Activated naive CD8-positive, alpha-beta T cell (primary cell): ENCODE data around the gene WBP1.
"Not testable (repeated sequence)": the region's sequence is repeated elsewhere in the genome, so short reads cannot be mapped to it uniquely, and the experiment has no call there.

Experiments
- H3K27ac Mint-ChIP-seq: one replicate; pipeline ENCODE4 v1.8.0; 2021; ENCODE audit warnings: mixed read lengths
- H3K27me3 Mint-ChIP-seq: one replicate; pipeline ENCODE4 v1.8.0; 2021; ENCODE audit warnings: mixed read lengths
- H3K36me3 Mint-ChIP-seq: one replicate; pipeline ENCODE4 v1.8.0; 2021; ENCODE audit warnings: mixed read lengths
- H3K4me1 Mint-ChIP-seq: one replicate; pipeline ENCODE4 v1.8.0; 2021; ENCODE audit warnings: low read depth, mixed read lengths
- H3K4me3 Mint-ChIP-seq: one replicate; pipeline ENCODE4 v1.8.0; 2021; ENCODE audit warnings: mild to moderate bottlenecking, mixed read lengths
- H3K9me3 Mint-ChIP-seq: one replicate; pipeline ENCODE4 v1.8.0; 2021; ENCODE audit warnings: low read depth, mixed read lengths

The WBP1 gene

DNA sequence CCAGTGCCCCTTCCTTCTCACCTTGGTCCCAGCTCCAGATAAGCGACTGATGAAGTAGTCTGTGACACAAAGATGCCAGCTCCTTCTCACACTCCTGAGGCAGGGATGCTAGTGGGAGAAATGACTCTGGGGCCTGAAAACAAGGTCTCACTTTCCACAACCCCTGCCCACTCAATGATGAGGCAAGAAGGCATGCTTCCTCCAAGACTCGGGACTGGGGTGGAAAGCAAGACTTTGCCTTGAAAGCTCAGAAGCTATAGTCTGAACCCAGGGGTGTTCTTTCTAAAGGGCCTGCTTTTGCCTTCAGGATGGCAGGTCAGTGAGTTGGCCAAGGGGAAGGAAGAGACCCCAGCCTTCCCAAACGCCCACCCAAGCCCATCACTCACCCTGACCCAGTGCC, 23.2 kb downstream of the WBP1 start:
- Mint-ChIP-seq H3K4me1 (peaks cover 36% of the 10 kb centered on the region), H3K27ac (no peak overlapping the region), H3K4me3 (peak overlapping the region; percentile 99), H3K9me3 (no peaks in the 10 kb centered on the region), H3K36me3 (peaks cover 4% of the 10 kb centered on the region), H3K27me3 (no peaks in the 10 kb centered on the region)

DNA sequence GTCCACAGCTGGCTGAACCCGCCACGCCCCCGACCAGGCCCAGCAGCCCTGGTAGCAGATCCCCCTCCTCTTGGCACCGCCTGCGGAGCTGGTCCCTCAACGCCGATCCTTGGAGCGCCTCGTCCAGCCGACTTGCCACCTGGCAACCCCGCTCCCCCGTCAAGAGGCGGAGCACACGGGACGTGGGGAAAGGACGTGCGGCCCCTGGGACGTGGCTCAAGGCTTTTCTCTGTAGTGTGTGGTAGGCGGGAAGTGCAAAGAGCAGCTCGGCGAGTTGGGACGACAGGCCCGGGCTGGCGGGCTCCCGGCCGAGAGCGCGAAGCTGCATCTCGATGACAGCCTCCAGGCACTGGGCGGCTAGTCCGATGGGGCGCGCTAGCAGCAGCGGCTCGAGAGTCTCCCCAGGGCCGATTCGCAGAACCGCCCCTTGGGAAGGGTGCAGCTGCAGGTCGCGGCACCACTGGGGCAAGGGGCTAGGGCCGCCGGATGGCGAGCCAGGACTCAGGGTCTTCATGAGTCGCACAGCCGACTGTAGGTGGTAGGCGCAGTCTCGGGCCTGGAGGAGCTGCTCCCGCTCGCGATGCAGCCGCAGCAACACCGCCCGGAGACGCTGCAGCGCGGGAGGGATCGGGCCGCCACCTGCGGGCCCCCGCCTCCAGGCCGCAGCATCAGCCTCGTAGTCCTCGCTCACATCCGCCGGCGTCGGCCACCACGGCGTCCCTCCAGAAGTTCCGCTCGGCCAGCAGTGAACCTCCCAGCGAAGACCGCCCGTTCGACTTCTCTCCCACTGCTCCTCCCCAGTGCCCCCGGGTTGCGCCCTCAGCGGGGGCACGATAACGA, 23.9 kb downstream of the WBP1 start:
- Mint-ChIP-seq H3K9me3 (no peaks in the 10 kb centered on the region), H3K36me3 (peaks cover 4% of the 10 kb centered on the region), H3K27ac (peak overlapping the region; percentile 99), H3K4me3 (peak overlapping the region; percentile 99), H3K4me1 (peaks cover 38% of the 10 kb centered on the region), H3K27me3 (no peaks in the 10 kb centered on the region)

DNA sequence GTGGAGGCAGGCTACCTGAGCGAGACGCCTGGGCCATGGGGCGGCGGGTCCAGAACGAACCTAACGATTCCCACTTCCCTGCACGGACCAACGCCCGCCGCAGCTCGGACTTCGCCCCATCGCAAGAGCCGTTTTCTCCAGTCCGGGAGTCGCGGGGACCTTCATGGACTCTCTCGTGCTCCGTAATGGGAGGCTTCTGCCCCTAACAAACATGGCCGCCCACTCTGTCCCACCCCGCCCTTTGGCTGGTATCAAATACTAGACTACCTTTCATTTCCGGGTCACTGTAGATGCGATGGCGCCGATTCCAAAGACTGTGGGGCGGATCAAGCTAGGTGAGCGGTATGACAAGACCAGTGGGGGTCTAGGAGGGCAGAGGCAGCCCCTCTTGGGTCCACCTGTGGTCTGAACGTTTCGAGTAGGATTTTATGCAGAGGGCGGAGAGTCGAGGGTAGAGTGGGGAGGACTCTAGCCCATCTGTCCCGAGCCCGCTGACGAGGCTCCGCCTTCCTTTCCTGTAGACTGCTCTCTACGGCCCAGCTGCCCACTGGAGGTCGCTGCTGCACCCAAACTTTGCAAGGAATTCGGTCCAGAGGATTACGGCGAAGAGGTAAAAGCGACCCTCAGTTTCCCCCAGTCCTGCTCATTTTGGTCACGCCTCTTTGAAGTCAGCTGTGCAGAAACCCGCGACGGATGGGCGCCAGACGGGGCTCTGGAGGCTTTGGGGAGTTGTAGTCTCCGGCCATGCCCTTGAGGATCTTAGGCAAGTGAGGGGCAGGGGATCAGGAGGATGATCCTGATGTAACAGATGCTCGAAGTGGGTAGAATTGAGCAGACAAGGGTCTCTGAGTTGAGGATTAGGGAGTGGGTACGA, 24.8 kb downstream of the WBP1 start, which contains the start of the genes CCDC142 and TTC31:
CCDC142 (minus strand) TSS at position 198 of the 874 bp plus-strand sequence; CDS start at position 37, 161 bp downstream.
TTC31 (plus strand) TSS at position 281 of the 874 bp plus-strand sequence; CDS start at position 296, 15 bp downstream.
- H3K27ac Mint-ChIP-seq: peak within 1 kb of the TSS; percentile 99
- no peaks in the 10 kb centered on the region for H3K9me3 Mint-ChIP-seq
- H3K36me3 Mint-ChIP-seq: no peaks in the 10 kb centered on the region
- H3K4me1 Mint-ChIP-seq: peaks cover 38% of the 10 kb centered on the region
- peak within 1 kb of the TSS; percentile 99 for H3K4me3 Mint-ChIP-seq
- no peaks in the 10 kb centered on the region for H3K27me3 Mint-ChIP-seq

DNA sequence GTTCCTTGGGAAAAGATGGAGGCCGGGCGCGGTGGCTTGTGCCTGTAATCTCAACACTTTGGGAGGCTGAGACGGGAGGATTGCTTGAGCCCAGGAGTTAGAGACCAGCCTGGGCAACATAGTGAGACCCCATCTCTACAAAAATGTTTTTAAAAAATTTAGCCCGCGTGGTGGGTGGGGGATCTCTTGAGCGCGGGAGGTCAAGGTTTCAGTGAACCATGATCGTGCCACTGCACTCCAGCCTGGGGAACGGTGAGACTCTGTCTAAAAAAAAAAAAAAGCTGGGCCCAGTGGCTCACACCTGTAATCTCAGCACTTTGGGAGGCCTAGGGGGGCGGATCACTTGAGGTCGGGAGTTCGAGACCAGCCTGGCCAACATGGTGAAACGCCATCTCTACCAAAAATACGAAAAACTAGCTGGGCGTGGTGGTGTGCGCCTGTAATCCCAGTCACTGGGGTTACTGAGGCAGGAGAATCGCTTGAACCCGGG, 25.5 kb downstream of the WBP1 start:
- not testable (repeated sequence) for H3K36me3 Mint-ChIP-seq, H3K27me3 Mint-ChIP-seq, H3K9me3 Mint-ChIP-seq, H3K27ac Mint-ChIP-seq
- H3K4me1 Mint-ChIP-seq: peaks cover 38% of the 10 kb centered on the region
- H3K4me3 Mint-ChIP-seq: peak overlapping the region; percentile 99

DNA sequence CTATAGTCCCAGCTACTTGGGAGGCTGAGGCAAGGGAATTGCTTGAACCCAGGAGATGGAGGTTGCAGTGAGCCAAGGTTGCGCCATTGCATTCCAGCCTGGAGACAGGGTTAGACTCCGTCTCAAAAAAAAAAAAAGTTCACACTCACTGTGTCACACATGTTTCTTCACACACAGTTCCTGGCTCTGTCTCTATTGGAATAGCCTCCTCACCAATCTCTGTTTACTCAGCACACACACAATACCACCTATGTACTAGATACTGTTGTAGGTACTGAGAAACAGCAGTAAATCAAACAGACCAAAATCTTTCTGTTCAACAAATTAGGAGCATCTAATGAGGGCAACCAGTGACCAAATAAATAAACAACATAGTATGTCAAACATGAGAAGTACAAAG, 27.9 kb downstream of the WBP1 start:
- no peak overlapping the region for H3K4me3 Mint-ChIP-seq
- H3K27ac Mint-ChIP-seq: no peak overlapping the region
- peaks cover 8% of the 10 kb centered on the region for H3K36me3 Mint-ChIP-seq
- no peaks in the 10 kb centered on the region for H3K27me3 Mint-ChIP-seq
- H3K9me3 Mint-ChIP-seq: no peaks in the 10 kb centered on the region
- H3K4me1 Mint-ChIP-seq: peaks cover 22% of the 10 kb centered on the region

DNA sequence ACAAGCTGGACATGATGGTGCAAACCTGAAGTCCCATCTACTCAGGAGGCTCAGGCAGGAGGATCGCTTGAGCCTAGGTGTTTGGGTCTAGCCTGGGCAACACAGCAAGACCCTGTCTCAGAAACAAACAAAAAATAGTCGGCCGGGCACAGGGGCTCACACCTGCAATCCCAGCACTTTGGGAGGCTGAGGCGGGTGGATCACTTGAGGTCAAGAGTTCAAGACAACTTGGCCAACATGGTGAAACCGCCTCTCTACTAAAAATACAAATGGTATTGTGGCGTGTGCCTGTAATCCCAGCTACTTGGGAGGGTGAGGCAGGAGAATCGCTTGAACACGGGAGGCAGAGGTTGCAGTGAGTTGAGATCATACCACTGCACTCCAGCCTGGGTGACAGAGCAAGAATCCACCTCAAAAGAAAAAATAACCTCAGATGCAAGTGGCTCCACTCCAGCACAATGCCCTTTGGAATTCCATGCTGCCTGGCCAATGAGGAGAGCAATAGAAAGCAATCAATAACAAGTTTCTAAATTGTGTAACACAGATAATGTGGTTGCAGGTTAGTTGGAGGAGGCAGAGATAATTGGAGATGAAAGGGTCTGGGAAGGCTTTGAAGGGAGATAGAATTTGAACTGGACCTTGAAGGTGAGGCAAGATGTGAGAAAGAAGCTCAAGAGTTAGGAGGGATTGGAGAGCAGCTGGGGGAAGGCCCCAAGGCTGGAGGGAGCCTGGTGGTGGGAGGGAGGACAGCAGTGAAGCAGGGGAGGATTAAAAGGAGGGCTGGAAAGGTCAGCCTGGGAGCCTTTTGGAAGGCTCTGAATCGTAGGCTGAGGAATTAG, 30.6 kb downstream of the WBP1 start:
- H3K36me3 Mint-ChIP-seq: peaks cover 11% of the 10 kb centered on the region
- H3K4me3 Mint-ChIP-seq: no peak overlapping the region
- H3K9me3 Mint-ChIP-seq: no peaks in the 10 kb centered on the region
- H3K27ac Mint-ChIP-seq: no peak overlapping the region
- no peaks in the 10 kb centered on the region for H3K27me3 Mint-ChIP-seq
- peaks cover 8% of the 10 kb centered on the region for H3K4me1 Mint-ChIP-seq

DNA sequence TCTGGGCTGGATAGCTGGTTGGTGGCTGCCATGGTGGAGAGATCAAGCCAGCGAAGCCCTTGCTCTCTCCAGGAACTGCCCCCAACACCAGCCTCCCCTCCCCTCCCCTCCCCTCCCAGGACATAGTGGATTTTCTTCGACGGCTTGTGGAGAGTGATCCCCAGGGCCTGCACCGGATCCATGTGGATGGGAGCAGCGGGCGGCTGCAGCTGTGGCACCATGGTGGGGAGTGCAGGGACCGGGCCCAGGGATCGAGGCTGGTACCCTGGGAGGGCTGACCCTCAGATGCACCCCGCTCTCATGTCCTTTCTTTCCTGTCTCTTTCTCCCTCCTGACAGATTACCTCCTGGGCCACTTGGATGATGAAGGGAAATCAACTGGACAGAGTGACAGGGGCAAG, 31.7 kb downstream of the WBP1 start:
- peaks cover 6% of the 10 kb centered on the region for H3K4me1 Mint-ChIP-seq
- H3K27ac Mint-ChIP-seq: no peak overlapping the region
- no peak overlapping the region for H3K4me3 Mint-ChIP-seq
- no peaks in the 10 kb centered on the region for H3K27me3 Mint-ChIP-seq
- no peaks in the 10 kb centered on the region for H3K9me3 Mint-ChIP-seq
- peaks cover 15% of the 10 kb centered on the region for H3K36me3 Mint-ChIP-seq

DNA sequence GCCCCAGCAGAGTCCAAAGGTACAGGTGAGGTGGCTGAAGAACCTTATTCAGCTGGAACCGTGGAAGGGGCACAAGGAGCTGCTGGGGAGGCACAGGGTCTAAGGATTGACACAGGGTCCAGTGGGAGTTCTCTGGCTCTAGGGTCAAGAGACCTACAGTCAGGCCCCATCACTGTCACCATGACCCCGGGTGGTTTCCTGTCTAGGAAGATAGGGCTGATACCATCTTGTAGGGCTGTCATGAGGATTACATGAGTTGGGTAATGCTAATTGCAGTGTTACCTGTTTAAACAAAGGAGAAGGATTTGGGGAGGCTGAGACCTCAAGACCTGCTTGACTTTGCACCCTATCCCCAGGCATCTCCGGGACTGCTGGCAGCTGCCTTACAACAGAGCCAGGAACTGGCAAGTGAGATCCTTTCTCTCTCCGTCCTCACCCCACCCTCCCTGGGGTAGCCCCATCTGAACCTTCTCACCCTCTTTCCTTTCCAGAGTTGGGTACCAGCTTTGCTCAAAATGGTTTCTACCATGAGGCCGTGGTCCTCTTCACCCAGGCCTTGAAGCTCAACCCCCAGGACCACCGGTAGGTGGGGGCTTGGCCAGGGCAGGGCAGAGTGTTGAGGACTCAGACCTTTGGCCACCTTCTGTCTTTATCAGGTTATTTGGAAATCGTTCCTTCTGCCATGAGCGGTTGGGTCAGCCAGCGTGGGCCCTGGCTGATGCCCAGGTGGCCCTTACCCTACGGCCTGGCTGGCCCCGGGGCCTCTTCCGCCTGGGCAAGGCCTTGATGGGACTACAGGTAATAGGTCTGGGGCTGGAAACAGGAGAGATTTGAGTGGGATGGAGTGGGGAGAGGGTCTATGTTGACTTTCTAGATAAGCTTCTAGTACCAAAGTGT, 33.7 kb downstream of the WBP1 start:
- Mint-ChIP-seq H3K4me3 (no peak overlapping the region), H3K4me1 (peaks cover under 1% of the 10 kb centered on the region), H3K9me3 (no peaks in the 10 kb centered on the region), H3K27me3 (no peaks in the 10 kb centered on the region), H3K36me3 (peaks cover 15% of the 10 kb centered on the region), H3K27ac (no peak overlapping the region)

DNA sequence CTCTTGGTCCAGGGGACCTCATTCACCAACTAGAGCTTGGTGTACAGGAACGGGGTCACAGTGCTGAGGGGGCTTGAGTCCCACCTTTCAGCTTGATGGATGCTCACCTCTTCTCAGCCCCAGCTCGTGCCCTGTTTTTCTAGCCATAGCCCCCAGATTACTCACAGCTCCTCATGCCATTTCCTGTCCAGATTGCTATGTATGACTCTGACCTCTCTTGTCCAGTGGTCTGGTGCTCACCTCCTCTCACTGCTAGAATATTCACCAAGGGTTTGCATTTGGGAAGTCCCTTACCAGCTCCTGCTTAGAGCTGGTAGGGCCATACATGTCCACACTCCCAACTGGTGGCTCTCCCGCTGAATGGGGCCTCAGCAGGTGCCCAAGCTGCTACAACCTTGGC, 35.3 kb downstream of the WBP1 start:
- Mint-ChIP-seq H3K4me1 (peaks cover 7% of the 10 kb centered on the region), H3K27ac (no peak overlapping the region), H3K36me3 (peaks cover 15% of the 10 kb centered on the region), H3K4me3 (no peak overlapping the region), H3K27me3 (no peaks in the 10 kb centered on the region), H3K9me3 (no peaks in the 10 kb centered on the region)

DNA sequence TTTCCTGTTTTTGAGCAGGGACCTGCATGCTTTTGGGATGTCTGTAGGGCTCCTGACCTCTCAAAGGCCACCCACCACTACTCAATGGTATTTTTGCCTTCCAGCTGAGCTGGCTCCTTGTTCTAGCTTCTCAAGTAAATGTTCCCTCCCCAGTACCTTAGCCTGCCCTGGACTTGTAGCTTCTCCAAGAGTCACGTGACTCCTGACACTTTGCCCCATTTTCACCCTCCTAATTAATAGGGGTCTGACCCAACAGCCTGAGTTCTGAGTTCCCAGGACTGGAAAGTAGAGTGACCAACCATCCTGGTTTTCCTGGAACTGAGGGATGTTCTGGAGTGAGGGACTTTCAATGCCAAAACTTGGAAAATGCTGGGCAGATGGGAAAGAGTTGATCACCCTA, 37.2 kb downstream of the WBP1 start:
- H3K27ac Mint-ChIP-seq: no peak overlapping the region

DNA sequence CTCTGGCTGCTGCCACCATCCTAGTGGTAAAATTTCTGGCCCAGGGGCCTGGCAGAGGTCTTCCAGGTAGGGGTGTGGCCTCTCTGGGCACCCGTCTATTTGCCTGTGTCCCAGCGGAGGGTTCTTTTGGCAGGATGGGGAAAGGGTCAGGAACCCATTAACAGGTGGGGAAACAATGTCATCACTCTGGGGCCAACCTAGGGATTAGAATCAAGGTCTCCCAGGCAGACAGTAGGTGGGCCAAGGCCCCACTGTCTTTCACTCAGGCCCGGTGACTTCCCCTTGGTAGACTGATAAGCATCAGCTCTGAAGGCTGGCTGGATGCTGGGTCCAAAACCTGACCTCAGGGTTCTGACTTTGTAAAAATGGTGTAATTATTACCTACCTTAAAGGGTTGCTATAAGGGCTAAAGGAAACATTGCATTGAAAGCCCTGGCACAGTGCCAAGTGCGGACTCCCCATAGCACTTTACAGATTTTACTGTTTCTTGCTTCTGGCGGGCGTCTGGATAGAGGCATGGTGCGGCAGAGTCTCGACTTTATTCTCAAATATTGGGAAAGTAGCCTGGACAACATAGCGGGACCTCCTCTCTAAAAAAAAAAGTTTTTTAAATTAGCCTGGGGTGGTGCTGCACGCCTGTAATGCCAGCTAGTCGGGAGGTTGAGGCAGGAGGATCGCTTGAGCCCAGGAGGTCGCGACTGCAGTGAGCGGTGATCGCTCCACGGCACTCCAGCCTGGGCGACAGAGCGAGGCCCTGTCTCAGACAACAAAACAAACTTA, 38.9 kb downstream of the WBP1 start:
- H3K27me3 Mint-ChIP-seq: peaks cover 11% of the 10 kb centered on the region
- H3K27ac Mint-ChIP-seq: no peak overlapping the region
- H3K9me3 Mint-ChIP-seq: no peaks in the 10 kb centered on the region
- H3K4me1 Mint-ChIP-seq: peaks cover 20% of the 10 kb centered on the region
- peak overlapping the region; percentile 91 for H3K4me3 Mint-ChIP-seq
- peaks cover 9% of the 10 kb centered on the region for H3K36me3 Mint-ChIP-seq

More for the DNA sequence above, 37.2 kb downstream of the WBP1 start:
- Mint-ChIP-seq H3K27me3 (peaks cover 4% of the 10 kb centered on the region), H3K9me3 (no peaks in the 10 kb centered on the region), H3K4me1 (peaks cover 14% of the 10 kb centered on the region), H3K4me3 (no peak overlapping the region), H3K36me3 (peaks cover 10% of the 10 kb centered on the region)

DNA sequence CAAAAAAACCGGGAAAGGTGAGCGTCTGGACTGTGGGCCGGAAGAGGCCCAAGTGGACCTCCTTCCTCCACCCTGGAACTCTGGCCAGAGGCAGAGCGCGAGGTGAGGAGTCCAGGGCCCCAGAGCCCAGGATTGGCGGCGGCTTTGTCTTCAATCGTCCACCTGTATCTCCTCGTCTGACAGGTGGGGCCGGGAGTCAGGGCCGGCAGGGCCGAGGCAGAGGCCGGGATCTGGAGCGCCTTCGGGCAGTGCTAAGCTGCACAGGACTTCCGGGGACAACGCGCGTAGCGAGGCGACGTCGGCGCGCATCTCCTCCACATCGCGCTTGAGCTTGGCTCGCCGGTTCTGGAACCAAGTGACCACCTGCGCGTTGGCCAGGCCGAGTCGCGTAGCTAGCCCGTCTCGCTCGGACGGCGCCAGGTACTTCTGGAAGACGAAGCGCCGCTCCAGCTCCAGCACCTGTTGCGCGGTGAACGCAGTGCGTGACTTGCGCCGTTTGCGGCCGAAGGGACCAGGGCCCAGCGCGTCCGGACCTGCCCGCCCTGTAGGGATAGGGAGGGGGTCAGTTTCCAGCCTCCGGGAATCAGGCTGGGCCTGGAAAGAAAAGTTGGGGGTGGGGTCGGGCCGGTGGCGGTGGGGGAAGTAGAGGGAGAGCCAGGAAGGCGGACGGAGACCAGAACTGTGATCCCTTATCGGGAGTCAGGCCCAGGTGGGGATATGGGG, 39.7 kb downstream of the WBP1 start:
- no peaks in the 10 kb centered on the region for H3K9me3 Mint-ChIP-seq
- H3K27ac Mint-ChIP-seq: peak overlapping the region; percentile 66
- H3K36me3 Mint-ChIP-seq: peaks cover 9% of the 10 kb centered on the region
- H3K4me3 Mint-ChIP-seq: peak overlapping the region; percentile 91
- H3K4me1 Mint-ChIP-seq: peaks cover 26% of the 10 kb centered on the region
- H3K27me3 Mint-ChIP-seq: peaks cover 11% of the 10 kb centered on the region
